GM18526 (cell line): ENCODE measurements around the gene DCHS1.

Experiments
- POLR2A ChIP-seq: IDR thresholded peaks from 3 replicates; pipeline ENCODE4 v1.6.1; 2011; ENCODE audit not compliant: insufficient read length; ENCODE audit errors: extremely low read depth

The DCHS1 gene

DNA sequence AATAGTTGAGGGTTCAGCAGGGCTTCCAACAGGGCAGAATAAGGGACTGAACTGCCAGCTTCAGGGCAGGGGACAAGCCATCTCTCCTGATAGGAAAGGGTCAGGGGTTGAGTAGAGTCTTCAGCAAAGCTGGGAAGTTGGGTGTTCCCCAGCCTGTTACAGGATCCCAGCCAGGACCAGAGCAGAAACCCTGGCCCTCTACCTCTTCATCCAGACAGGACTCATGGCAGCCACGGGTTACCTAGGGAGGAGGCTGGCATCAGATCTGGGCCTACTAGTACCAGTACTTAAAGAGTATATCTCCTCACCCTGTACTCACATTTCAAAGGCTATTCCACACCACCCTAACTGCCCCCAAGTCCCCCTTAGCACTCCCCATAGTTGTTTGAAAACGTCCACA is 41.2 kb downstream of the DCHS1 start:
- TF ChIP-seq POLR2A = no peak

GRCh38 chr11:6613496-6613895 is 42.1 kb downstream of the DCHS1 start:
- no peak for TF ChIP-seq POLR2A

DNA sequence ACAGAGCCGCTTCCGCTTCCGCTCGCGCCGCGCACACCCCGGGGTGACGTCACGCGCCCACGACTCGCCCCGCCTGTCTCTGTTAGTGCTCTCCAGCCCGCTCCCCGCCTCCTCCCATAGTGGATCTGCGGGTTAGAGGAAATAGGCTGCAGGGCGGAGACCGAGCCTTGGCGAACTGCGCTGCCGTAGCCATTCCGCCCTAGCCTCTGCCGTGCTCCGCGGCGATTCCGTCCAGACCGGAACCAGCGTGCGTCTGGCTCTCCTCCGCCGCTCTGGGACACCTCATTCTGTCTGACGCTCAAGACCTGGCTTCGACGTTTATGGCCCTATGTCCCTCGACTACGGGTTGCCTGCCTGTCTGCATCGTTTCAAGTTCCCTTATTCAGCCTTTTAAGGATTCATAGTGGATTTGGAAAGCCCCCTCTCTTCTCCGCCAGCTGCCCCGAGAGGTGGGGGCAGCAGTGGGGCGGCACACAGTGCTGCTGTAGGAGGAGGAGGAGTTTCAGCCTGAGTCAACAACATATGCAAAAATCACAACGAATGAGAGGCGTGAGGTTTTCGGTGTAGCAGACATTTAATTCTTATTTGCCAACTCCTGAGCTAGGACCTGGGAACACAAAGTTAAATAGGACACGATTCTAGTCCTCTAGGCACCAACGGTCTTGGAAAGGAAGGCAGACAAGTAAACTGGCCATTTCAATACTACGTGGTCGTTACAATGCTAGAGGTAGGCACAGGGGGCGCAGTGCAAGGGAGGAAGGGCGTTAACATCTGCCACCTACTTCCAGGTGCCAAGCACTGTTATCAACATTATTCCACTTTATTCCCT is 43.2 kb downstream of the DCHS1 start, which contains the start of gene TAF10:
Gene TAF10 (minus strand): TSS at position 4 of the 829 bp plus-strand sequence. CDS start 27 bp downstream, outside the sequence.
- TF ChIP-seq POLR2A = peak; percentile 78

- no peak for TF ChIP-seq POLR2A
Observed at GRCh38 chr11:6611963-6612212, 43.7 kb downstream of the DCHS1 start.

DNA sequence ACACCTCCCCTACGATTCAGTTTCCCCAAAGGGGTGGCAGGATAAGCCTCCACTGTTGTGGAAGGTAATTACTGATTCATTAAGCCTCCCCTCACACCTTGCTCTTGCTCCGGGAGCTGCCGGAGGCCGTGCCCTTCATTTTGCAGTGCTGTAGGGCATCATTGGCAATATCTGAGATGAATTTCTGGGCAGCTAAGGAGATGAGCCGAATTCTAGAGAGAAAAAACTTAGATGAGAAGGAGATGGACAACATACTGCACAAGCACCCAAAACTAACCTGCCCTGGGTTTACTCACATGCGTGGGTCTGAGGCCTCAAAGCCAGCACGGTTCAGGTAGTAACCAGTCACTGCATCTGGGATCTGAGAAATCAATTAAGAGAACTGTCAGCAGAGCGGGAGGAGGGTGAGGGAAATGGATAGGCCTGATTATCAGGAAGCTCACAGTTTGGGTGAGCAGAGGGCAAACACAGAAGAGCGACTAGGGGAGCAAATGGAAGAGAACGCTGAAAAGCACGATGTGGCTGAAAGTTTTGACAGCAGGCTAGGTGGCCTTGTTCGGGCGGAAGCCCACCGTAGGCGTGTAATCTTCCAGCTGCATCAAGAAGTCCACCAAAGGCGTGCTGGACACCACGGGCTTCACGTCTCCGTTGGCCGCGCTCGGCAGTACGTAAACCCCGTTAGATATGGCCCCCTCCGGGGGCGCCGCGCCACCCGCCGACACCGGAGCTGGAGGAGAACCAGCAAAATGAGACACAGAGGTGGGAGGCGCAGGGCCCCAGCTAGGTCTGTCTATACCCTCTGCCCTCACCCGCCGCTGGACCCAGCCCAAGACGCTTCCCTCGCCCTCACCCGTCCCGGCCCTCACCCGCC is 44.3 kb downstream of the DCHS1 start:
- peak; percentile 12 for TF ChIP-seq POLR2A

GRCh38 chr11:6610591-6610990 is 45.0 kb downstream of the DCHS1 start:
- no peak for TF ChIP-seq POLR2A

- no peak for TF ChIP-seq POLR2A
Observed at GRCh38 chr11:6609502-6610015, 46.0 kb downstream of the DCHS1 start.

GRCh38 chr11:6608726-6609501 is 46.7 kb downstream of the DCHS1 start:
- TF ChIP-seq POLR2A = no peak

DNA sequence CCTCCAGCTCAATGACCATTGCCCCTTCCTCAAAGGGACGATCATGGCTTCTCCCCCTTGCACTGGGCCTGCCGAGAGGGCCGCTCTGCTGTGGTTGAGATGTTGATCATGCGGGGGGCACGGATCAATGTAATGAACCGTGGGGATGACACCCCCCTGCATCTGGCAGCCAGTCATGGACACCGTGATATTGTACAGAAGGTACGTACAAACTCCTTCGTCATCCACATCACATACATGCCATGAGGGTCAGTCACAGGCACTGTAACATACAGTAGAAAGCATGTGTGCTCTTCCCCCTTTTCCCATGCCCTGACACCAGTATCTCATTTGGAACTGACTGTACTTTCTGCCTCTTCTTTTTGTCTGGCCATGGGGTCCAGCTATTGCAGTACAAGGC is 47.6 kb downstream of the DCHS1 start:
- TF ChIP-seq POLR2A = no peak

GRCh38 chr11:6607190-6607795 is 48.3 kb downstream of the DCHS1 start:
- no peak for TF ChIP-seq POLR2A

DNA sequence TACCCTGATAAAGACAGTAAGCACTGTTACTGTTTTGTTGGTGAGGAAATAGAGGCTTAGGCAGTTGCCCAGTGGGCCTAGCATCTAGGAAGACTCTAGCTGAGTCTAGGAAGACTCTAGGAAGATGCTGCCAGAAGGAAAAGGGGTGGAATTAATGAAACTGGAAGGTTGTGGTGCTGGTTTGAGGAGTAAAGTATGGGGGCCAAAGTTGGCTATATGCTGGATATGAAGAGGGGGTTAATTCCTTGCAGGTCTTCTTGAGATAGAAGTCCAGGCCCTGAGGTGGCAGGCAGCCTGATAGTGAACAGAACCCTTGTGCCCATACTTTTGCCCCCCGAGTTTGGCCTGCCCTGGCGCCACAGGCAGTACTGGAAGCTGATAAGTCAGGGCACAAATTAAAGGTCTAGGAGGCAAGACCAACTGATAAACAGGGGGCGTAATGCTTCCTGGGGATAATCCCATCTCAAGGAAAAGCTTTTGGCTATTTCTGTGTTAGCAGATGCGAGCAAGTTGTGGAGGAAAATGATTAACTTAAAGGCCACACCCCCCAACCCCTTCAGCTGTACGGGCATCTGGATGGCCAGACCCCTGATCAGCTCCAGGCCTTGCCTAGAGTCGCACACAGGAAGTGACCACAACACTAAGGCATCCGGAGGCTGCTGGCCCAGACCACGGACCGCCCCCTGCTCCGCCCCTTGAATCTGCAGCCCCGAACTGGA is 49.0 kb downstream of the DCHS1 start:
- peak; percentile 34 for TF ChIP-seq POLR2A

DNA sequence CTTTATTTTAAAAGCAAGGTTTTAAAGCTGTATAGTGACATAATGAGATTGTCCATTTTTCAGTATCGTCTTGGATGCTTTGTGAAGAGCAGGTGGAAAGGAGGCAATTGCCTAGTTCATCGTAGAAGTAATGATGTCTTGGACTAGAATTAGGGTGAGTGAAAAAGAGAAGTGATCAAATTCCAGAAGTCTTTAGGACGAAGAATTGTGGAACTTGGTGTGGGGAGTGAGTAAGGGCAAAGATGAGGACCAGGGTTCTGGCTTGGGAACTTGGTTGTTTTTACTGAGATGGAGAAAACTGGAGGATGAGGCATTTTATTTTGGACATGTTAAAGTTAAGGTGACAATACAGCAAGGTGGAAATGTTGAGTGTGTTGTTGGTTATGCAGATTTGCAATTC is 50.8 kb downstream of the DCHS1 start:
- no peak for TF ChIP-seq POLR2A

DNA sequence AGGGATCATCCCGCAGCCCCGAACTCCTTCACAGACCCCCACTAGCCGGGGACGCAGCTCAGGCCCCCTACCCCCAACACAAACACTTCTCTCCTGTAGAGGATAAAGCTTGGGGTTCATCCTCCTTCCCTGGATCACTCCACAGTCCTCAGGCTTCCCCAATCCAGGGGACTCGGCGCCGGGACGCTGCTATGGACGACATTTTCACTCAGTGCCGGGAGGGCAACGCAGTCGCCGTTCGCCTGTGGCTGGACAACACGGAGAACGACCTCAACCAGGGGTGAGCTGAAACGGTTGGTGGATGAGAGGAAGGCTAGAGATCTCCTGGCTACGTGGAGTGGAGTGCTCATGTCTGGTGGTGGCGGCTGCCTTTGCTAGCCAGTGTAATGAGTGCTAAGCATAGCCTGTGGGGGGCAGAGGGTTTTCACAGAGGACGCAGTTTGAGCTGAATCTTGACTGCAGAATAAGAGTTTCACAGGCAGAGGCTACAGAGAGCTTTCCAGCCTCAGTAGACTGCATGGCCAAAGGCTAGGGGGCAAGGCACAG is 51.5 kb downstream of the DCHS1 start:
- TF ChIP-seq POLR2A = no peak
